ENCODE results near the gene TCF23.

GRCh38 chr2:27160191-27160590, 11.4 kb downstream of the TCF23 start:
- no peak for TF ChIP-seq CTCF (tag by site-specific recombination; IDR thresholded peaks at IDR 0.05)
- TF ChIP-seq ZNF23 (tag by site-specific recombination; IDR thresholded peaks at IDR 0.05; ENCODE audit: borderline replicate concordance): no peak
- no peak for TF ChIP-seq ZNF747 (tag by site-specific recombination; IDR thresholded peaks at IDR 0.05)
- no peak for TF ChIP-seq ZNF311 (tag by site-specific recombination; IDR thresholded peaks at IDR 0.05; ENCODE audit: borderline replicate concordance)
- no peak for TF ChIP-seq YY1 (tag by site-specific recombination; IDR thresholded peaks at IDR 0.05)
- TF ChIP-seq, protein P1, sequence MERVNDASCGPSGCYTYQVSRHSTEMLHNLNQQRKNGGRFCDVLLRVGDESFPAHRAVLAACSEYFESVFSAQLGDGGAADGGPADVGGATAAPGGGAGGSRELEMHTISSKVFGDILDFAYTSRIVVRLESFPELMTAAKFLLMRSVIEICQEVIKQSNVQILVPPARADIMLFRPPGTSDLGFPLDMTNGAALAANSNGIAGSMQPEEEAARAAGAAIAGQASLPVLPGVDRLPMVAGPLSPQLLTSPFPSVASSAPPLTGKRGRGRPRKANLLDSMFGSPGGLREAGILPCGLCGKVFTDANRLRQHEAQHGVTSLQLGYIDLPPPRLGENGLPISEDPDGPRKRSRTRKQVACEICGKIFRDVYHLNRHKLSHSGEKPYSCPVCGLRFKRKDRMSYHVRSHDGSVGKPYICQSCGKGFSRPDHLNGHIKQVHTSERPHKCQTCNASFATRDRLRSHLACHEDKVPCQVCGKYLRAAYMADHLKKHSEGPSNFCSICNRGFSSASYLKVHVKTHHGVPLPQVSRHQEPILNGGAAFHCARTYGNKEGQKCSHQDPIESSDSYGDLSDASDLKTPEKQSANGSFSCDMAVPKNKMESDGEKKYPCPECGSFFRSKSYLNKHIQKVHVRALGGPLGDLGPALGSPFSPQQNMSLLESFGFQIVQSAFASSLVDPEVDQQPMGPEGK (tag by site-specific recombination; IDR thresholded peaks at IDR 0.05): no peak
- TF ChIP-seq ZNF529 (tag by site-specific recombination; IDR thresholded peaks at IDR 0.05; ENCODE audit: insufficient replicate concordance): no peak
- no peak for TF ChIP-seq ZNF223 (tag by site-specific recombination; IDR thresholded peaks at IDR 0.05)
- TF ChIP-seq ZXDB (tag by site-specific recombination; IDR thresholded peaks at IDR 0.05): no peak
- no peak for TF ChIP-seq ZNF132 (tag by site-specific recombination; IDR thresholded peaks at IDR 0.05; ENCODE audit: borderline replicate concordance)
- TF ChIP-seq ZBTB17 (tag by site-specific recombination; IDR thresholded peaks at IDR 0.05): no peak

All from HEK293 (cell line).